HCT116 (cell line): ENCODE data around the gene SLC1A3. TPM values are rescaled to one million over a fixed set of nuclear protein-coding genes. Genes with fewer than 3 reads are reported as not detected.

Source experiments
- ATAC-seq: fragments of 200-7000 bp; cut with Tn5 transposase; 2 replicates; pipeline ENCODE4 v1.9.1; 2020; ENCODE audit warnings: mild to moderate bottlenecking, moderate library complexity
- BruUV-seq: library from RNA; stranded (reverse); fragments of 400-500 nt; replicated peaks from 2 replicates; lab custom pipeline; 2021; lab: Mats Ljungman, UMichigan
- CTCF ChIA-PET: fragments of 300-600 bp; sonication (Branson Sonifier 250); formaldehyde crosslinking; loops from one replicate; lab custom pipeline; 2021; ENCODE audit warnings: antibody characterized with exemption; lab: Charles Lee
- POLR2A ChIA-PET: fragments of 300-600, 350-600 bp; sonication (Branson Sonifier 250); formaldehyde crosslinking; loops from one replicate; lab custom pipeline; 2021; ENCODE audit warnings: antibody characterized with exemption; lab: Charles Lee
- RAD21 ChIA-PET, 2 experiments: fragments of 300-600 bp; sonication (Branson Sonifier 250); formaldehyde crosslinking; loops; one replicate each; lab custom pipeline; 2023; ENCODE audit warnings: low total read pairs in 2 of 2; ENCODE audit not compliant: uncharacterized antibody in 2 of 2, unreplicated experiment in 2 of 2, low non-redundant PET in 1 of 2; lab: Charles Lee
- DNase-seq: peaks from one replicate; pipeline ENCODE4 v3.0.0-alpha.2; 2010; ENCODE audit warnings: low read depth, low spot score
- H2AFZ ChIP-seq: fragments of 200-600 bp; shearing (Covaris generic), sonication (generic); 2 replicates; pipeline ENCODE4 v1.6.1; 2017; ENCODE audit warnings: low read depth, mixed run types, mixed read lengths, antibody characterized with exemption, low read length; ENCODE audit not compliant: poor library complexity, severe bottlenecking
- H3K27ac ChIP-seq: 2 replicates; pipeline ENCODE4 v1.5.1; 2012; ENCODE audit warnings: low read depth, low read length
- H3K27me3 ChIP-seq: fragments of 200-600 bp; sonication (generic); 2 replicates; pipeline ENCODE4 v1.6.1; 2016; ENCODE audit warnings: mixed run types, low read length, mixed read lengths; ENCODE audit not compliant: insufficient read depth
- H3K36me3 ChIP-seq, 2 experiments: fragments of 200-500 bp in 1 of 2; fragments of 200-600 bp in 1 of 2; sonication (Bioruptor generic) in 1 of 2; sonication (generic) in 1 of 2; 2 replicates each; pipeline versions ENCODE4 v1.5.1 to v1.6.1; 2014 to 2016; ENCODE audit warnings: low read length in 2 of 2, inconsistent platforms in 1 of 2, mixed read lengths in 1 of 2, mixed run types in 1 of 2; ENCODE audit not compliant: insufficient read depth in 2 of 2, control insufficient read depth in 1 of 2
- H3K4me1 ChIP-seq, 2 experiments: fragments of 200-600 bp in 1 of 2; sonication (generic) in 1 of 2; 2 replicates each; pipeline versions ENCODE4 v1.5.1 to v1.6.1; 2012 to 2017; ENCODE audit warnings: low read length in 2 of 2, inconsistent platforms in 1 of 2, mild to moderate bottlenecking in 1 of 2, mixed read lengths in 1 of 2, mixed run types in 1 of 2, moderate library complexity in 1 of 2; ENCODE audit not compliant: insufficient read depth in 2 of 2, control insufficient read depth in 1 of 2
- H3K4me2 ChIP-seq: fragments of 200-600 bp; sonication (generic); 2 replicates; pipeline ENCODE4 v1.6.1; 2017; ENCODE audit warnings: mixed run types, low read length, mixed read lengths
- H3K4me3 ChIP-seq, 2 experiments: fragments of 200-600 bp in 1 of 2; sonication (generic) in 1 of 2; replicated peaks in 1 of 2; 2 replicates each; pipeline ENCODE4 v1.5.1; 2011 to 2016; ENCODE audit warnings: low read length in 2 of 2, control low read depth in 1 of 2, low read depth in 1 of 2, mild to moderate bottlenecking in 1 of 2, mixed read lengths in 1 of 2, mixed run types in 1 of 2
- H3K79me2 ChIP-seq: fragments of 200-600 bp; sonication (generic); 2 replicates; pipeline ENCODE4 v1.6.1; 2017; ENCODE audit warnings: mild to moderate bottlenecking, mixed run types, low read length, moderate library complexity, mixed read lengths; ENCODE audit not compliant: insufficient read depth
- H3K9ac ChIP-seq: fragments of 200-600 bp; sonication (generic); 2 replicates; pipeline ENCODE4 v1.6.1; 2016; ENCODE audit warnings: low read length, mixed read lengths
- H3K9me2 ChIP-seq: fragments of 200-600 bp; sonication (generic), shearing (Covaris generic); 2 replicates; pipeline ENCODE4 v1.6.1; 2017; ENCODE audit warnings: mixed run types, mild to moderate bottlenecking, moderate library complexity; ENCODE audit not compliant: insufficient read depth
- H3K9me3 ChIP-seq, 2 experiments: fragments of 200-500 bp in 1 of 2; fragments of 200-600 bp in 1 of 2; sonication (Bioruptor generic) in 1 of 2; sonication (generic) in 1 of 2; 2 replicates each; pipeline ENCODE4 v1.6.1; 2014 to 2017; ENCODE audit warnings: low read length in 2 of 2, mixed read lengths in 2 of 2, inconsistent platforms in 1 of 2, low read depth in 1 of 2, mild to moderate bottlenecking in 1 of 2, mixed run types in 1 of 2, moderate library complexity in 1 of 2; ENCODE audit not compliant: control insufficient read depth in 1 of 2, insufficient read depth in 1 of 2
- H4K20me1 ChIP-seq: fragments of 200-600 bp; sonication (generic), shearing (Covaris generic); 2 replicates; pipeline ENCODE4 v1.6.1; 2017; ENCODE audit warnings: mixed run types, mild to moderate bottlenecking, moderate library complexity; ENCODE audit not compliant: insufficient read depth
- EGR1 ChIP-seq: IDR thresholded peaks from 2 replicates; pipeline ENCODE4 v1.6.1; 2012; ENCODE audit warnings: low read depth
- ELF1 ChIP-seq: IDR thresholded peaks from 2 replicates; pipeline ENCODE4 v1.6.1; 2012; ENCODE audit warnings: low read depth, borderline replicate concordance
- EZH2 ChIP-seq: fragments of 200-600 bp; sonication (generic); IDR thresholded peaks from 2 replicates; pipeline ENCODE4 v1.6.1; 2017; ENCODE audit warnings: antibody characterized with exemption, mixed run types
- EZH2phosphoT487 ChIP-seq: fragments of 200-600 bp; IDR thresholded peaks from 2 replicates; pipeline ENCODE4 v1.6.1; 2018; ENCODE audit warnings: antibody characterized with exemption, borderline replicate concordance
- SIN3A ChIP-seq: IDR thresholded peaks from 2 replicates; pipeline ENCODE4 v1.6.1; 2012; ENCODE audit warnings: low read depth
- intact Hi-C: fragments of 100-400 bp; cut with micrococcal nuclease; formaldehyde crosslinking; loops from 2 replicates; pipeline ENCODE4 v1.10.0; 2022
- total RNA-seq: library from RNA; stranded (reverse); gene quantifications from one replicate; pipeline ENCODE4 v1.2.1, GENCODE V29; 2021; ENCODE audit not compliant: unreplicated experiment
- TF ChIP-seq, protein P1 (sequence below): IDR thresholded peaks from 2 replicates; pipeline ENCODE4 v1.6.1; 2012; ENCODE audit warnings: low read depth
- TF ChIP-seq, protein P2 (sequence below): IDR thresholded peaks from 2 replicates; pipeline ENCODE4 v1.6.1; 2012
- TF ChIP-seq, protein P3 (sequence below), 3 experiments: fragments of 200-600 bp in 1 of 3; sonication (generic) in 1 of 3; IDR thresholded peaks in 2 of 3; conservative IDR thresholded peaks in 1 of 3; 2 replicates each; pipeline ENCODE4 v1.5.1; 2012 to 2017; ENCODE audit warnings: low read depth in 2 of 3, low read length in 2 of 3, antibody characterized with exemption in 1 of 3, borderline replicate concordance in 1 of 3, control low read depth in 1 of 3, mild to moderate bottlenecking in 1 of 3, mixed read lengths in 1 of 3, mixed run types in 1 of 3, moderate library complexity in 1 of 3; ENCODE audit not compliant: insufficient read depth in 1 of 3

SLC1A3 gene
- total RNA-seq, 1 experiment from 2014 or later = 12.9 TPM

DNA sequence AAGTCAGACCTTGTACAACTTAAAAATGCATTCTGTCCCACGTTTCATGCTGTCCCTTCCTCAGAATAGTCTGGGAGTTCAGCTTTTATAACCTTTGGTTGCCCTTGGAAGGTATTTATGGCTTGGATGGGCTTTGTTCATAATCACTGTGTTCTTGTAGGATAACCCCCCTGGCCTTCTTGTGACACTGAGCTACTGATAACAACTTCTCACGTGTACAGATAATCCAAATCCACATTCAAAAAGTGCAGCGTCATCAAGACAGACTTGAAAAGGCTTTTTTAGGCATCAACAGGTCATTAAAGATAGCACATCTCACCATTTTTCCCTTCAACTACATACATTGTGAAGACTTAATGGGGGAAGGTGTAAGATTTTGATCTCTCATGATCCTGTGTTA, 42.0 kb downstream of the SLC1A3 start (continued):
- TF ChIP-seq, protein P1, sequence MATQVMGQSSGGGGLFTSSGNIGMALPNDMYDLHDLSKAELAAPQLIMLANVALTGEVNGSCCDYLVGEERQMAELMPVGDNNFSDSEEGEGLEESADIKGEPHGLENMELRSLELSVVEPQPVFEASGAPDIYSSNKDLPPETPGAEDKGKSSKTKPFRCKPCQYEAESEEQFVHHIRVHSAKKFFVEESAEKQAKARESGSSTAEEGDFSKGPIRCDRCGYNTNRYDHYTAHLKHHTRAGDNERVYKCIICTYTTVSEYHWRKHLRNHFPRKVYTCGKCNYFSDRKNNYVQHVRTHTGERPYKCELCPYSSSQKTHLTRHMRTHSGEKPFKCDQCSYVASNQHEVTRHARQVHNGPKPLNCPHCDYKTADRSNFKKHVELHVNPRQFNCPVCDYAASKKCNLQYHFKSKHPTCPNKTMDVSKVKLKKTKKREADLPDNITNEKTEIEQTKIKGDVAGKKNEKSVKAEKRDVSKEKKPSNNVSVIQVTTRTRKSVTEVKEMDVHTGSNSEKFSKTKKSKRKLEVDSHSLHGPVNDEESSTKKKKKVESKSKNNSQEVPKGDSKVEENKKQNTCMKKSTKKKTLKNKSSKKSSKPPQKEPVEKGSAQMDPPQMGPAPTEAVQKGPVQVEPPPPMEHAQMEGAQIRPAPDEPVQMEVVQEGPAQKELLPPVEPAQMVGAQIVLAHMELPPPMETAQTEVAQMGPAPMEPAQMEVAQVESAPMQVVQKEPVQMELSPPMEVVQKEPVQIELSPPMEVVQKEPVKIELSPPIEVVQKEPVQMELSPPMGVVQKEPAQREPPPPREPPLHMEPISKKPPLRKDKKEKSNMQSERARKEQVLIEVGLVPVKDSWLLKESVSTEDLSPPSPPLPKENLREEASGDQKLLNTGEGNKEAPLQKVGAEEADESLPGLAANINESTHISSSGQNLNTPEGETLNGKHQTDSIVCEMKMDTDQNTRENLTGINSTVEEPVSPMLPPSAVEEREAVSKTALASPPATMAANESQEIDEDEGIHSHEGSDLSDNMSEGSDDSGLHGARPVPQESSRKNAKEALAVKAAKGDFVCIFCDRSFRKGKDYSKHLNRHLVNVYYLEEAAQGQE = no peak
- no peak for TF ChIP-seq SIN3A

DNA sequence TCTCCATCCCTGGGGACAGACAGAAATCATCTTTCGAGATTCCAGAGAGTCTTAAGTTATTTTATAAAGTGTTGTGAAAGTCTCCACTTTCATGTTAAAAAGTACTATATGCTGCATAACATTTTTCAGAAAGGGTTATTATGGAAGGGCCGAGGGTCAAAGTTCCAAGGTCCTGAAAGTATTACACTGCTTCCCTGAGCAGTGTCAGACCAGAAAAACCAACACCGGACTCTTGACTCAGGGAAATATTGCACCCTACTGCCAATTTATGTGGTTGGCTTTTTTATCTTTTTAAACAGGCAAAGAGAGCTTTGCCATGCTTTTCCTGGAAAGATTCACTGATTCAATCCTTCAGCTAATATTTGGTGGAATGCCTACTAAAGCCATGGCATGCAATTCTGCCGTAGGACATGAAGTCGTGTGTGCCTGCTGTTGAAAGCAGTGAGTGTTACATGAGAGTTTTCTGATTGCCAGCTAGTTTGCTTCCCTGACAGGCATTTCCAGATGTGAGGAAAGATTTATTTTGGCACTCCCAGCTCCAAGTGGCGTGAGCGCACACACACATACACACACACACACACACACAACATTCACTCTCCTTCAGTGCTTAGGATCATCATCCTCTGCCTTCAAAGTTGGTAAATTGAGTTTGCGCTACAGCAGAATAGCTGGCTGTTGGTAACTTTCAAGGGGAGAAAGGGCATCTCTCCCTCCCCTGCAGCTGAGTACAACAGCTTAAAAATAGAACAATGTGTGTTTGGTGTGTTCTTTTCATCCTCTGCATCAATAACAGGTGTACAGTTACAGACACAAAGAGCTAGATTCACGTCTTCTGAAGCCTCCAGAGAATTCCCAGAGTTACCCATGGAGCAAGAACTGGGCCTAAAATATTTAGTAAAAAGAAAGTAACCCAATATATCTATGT, 45.6 kb downstream of the SLC1A3 start:
- TF ChIP-seq ELF1 (no peak), EZH2 (no peak), EGR1 (no peak), EZH2phosphoT487 (no peak)
- TF ChIP-seq, protein P2, sequence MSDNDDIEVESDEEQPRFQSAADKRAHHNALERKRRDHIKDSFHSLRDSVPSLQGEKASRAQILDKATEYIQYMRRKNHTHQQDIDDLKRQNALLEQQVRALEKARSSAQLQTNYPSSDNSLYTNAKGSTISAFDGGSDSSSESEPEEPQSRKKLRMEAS = no peak
- TF ChIP-seq, protein P3, sequence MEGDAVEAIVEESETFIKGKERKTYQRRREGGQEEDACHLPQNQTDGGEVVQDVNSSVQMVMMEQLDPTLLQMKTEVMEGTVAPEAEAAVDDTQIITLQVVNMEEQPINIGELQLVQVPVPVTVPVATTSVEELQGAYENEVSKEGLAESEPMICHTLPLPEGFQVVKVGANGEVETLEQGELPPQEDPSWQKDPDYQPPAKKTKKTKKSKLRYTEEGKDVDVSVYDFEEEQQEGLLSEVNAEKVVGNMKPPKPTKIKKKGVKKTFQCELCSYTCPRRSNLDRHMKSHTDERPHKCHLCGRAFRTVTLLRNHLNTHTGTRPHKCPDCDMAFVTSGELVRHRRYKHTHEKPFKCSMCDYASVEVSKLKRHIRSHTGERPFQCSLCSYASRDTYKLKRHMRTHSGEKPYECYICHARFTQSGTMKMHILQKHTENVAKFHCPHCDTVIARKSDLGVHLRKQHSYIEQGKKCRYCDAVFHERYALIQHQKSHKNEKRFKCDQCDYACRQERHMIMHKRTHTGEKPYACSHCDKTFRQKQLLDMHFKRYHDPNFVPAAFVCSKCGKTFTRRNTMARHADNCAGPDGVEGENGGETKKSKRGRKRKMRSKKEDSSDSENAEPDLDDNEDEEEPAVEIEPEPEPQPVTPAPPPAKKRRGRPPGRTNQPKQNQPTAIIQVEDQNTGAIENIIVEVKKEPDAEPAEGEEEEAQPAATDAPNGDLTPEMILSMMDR (IDR thresholded peaks at IDR 0.05 in 2 of 3, conservative IDR thresholded peaks at IDR 0.05 in 1 of 3; ENCODE audit: borderline replicate concordance in 1 of 3, insufficient read depth in 1 of 3, low read depth in 2 of 3, low read length in 2 of 3) = no peak
- TF ChIP-seq, all 23 proteins: peak for 0
- ChIA-PET RAD21 (no interaction called here), POLR2A (no interaction called here), CTCF (no interaction called here)
- Histone ChIP-seq H3K9me3 (no peaks in the 10 kb centered on the region), H3K79me2 (no peaks in the 10 kb centered on the region), H2AFZ (no peak overlapping the region), H3K27ac (no peak overlapping the region), H3K9me2 (no peaks in the 10 kb centered on the region), H3K4me1 (peaks cover 15 to 39% of the 10 kb centered on the region in 2 experiments; a peak in 3 of 4 replicates), H4K20me1 (no peaks in the 10 kb centered on the region), H3K4me2 (no peak overlapping the region), H3K9ac (no peak overlapping the region), H3K36me3 (no peaks in the 10 kb centered on the region), H3K4me3 (no peak overlapping the region), H3K27me3 (no peaks in the 10 kb centered on the region)
- BruUV-seq = no TSS peak
- DNase-seq = no peak
- ATAC-seq = no peak
- intact Hi-C loops = no loop called here
